ENCODE data around the gene SLC39A8.
"Not testable (repeated sequence)": the region's sequence is repeated elsewhere in the genome, so short reads cannot be mapped to it uniquely, and the experiment has no call there.

The SLC39A8 gene

GRCh38 chr4:102295153-102295862 is 50.0 kb downstream of the SLC39A8 start:
- DNase-seq, result no peak

GRCh38 chr4:102288497-102288896 is 56.8 kb downstream of the SLC39A8 start:
- DNase-seq, result no peak

- DNase-seq, result no peak
These were observed 59.5 kb downstream of the SLC39A8 start for GRCh38 chr4:102285831-102286230.

- no peak for DNase-seq
These were observed 64.0 kb downstream of the SLC39A8 start for GRCh38 chr4:102281171-102281839.

DNA sequence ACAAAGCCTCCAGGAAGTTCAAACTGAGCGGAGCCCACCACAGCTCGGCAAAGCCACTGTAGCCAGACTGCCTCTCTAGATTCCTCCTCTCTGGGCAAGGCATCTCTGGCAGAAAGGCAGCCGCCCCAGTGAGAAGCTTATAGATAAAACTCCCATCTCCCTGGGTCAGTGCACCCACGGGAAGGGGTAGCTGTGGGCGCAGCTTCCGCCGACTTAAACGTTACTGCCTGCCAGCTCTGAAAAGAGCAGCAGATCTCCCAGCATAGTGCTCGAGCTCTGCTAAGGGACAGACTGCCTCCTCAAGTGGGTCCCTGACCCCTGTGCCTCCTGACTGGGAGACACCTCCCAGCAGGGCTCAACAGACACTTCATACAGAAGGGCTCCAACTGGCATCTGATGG is 72.0 kb downstream of the SLC39A8 start:
- DNase-seq, result not testable (repeated sequence)

DNA sequence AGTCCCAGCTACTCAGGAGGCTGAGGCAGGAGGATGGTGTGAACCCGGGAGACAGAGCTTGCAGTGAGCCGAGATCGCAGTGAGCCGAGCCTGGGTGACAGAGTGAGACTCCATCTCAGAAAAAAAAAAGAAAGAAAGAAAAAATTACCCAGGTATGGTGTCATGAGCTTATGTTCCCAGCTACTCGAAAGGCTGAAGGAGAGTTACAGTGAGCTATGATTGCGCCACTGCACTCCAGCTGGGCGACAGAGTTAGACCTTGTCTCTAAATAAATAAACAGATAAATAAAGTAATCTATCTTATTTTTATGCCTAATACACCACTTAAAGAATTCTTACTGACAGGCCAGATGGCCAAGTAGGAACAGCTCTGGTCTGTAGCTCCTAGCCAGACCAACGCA is 73.0 kb downstream of the SLC39A8 start:
- DNase-seq, result no peak

- no peak for DNase-seq
These were observed 76.9 kb downstream of the SLC39A8 start for GRCh38 chr4:102268355-102268754.

- DNase-seq, result no peak
These were observed 82.1 kb downstream of the SLC39A8 start for GRCh38 chr4:102263024-102263787.

- no peak for DNase-seq
These were observed 85.6 kb downstream of the SLC39A8 start for GRCh38 chr4:102259702-102260101.

DNA sequence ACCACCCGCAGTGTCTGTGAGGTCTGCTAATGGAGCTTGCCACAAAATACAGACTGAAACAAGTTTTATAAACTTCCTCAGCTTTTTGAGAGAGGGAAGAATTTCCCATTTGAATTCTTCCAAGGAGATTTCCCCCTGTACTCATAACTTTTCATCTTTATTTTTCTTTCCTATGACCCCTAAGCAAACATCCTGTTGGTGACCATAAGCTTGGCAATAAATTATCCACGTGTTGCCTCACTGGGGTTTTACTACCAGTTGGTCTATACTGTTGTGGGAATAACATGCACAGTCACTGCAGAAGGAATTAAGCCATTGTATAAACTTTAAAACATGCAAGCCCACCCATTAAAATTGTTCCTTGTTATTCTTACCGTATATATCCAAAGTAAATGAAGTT is 86.2 kb downstream of the SLC39A8 start:
- DNase-seq, result no peak

GRCh38 chr4:102256321-102256720 is 89.0 kb downstream of the SLC39A8 start:
- DNase-seq, result no peak

DNA sequence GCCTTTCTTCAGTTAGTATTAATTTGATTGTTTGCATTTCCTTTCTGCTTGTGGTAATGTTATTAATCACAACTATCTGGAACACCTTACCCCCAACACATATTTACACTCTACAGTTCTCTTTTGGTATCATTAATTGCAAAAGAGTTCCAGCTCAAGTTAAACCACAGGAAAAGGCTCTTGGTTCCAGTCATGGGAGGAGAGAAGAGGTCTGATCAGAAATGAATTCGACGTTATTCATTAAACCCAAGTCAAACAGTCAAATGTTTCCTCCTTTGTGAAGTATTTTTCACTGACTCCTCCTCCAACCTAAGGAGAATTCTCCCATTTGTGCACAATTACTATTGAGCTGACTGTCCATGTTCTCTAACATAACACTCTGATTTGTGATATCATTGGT is 91.4 kb downstream of the SLC39A8 start:
- no peak for DNase-seq

- no peak for DNase-seq
These were observed 93.1 kb downstream of the SLC39A8 start for GRCh38 chr4:102252171-102252570.

GRCh38 chr4:102250341-102250740 is 94.9 kb downstream of the SLC39A8 start:
- DNase-seq, result no peak

DNA sequence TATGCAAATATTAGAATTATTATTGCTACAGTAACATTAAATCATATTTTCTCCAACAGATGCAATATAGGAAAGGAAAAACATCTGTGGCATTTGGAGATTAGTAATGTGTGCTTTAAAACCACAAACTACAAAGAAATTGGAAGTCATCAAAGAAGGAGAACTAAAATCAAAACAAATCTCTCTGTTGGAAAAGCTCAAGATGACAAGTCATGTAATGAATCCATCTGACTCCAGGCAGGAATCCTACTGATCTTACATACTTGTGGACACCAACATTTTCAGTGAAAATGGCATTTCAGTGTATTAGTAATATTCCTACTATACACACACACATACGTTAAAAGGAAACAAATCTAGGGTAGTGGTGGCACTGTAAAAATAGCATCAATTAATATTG is 98.2 kb downstream of the SLC39A8 start:
- no peak for DNase-seq

GRCh38 chr4:102246416-102246815 is 98.9 kb downstream of the SLC39A8 start:
- DNase-seq, result no peak

DNA sequence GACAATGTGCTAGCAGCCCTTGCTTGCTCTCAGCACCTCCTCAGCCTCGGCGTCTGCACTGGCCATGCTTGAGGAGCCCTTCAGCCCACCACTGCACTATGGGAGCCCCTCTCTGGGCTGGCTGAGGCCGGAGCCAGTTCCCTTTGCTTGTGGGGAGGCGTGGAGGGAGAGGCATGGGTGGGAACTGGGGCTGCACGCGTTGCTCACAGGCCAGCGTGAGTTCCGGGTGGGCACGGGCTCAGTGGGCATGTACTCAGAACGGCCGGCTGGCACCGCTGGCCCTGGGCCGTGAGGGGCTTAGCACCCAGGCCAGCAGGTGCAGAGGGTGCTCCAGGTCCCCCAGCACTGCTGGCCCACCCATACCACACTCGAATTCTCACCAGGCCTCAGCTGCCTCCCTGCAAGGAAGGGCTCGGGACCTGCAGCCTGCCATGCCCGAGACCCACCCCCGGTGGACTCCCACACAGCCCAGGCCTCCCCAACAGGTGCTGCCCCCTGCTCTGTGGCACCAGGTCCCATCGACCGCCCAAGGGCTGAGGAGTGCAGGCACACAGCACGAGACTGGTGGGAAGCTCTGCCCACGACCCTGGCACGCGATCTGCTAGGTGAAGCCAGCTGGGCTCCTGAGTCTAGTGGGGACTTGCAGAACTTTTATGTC is 100.3 kb downstream of the SLC39A8 start:
- no peak for DNase-seq

DNA sequence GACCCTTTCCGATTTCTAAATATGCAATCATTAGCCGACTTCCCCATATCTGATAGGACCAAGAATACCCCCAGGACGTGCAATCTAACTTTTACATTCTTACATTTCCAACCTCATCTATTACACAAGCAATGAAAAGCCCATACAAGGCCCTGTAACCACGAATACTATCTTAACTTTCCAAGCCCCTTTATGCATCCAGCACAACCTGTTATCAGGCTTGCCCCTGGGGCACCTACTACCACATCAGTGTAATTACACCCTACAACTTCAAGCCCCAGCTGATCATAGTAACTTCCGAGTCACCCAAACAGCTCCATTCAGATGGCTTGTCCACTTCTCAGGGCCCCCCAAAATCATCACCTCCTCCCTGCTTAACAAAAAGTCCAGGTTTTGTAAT is 102.0 kb downstream of the SLC39A8 start:
- DNase-seq, result not testable (repeated sequence)

DNA sequence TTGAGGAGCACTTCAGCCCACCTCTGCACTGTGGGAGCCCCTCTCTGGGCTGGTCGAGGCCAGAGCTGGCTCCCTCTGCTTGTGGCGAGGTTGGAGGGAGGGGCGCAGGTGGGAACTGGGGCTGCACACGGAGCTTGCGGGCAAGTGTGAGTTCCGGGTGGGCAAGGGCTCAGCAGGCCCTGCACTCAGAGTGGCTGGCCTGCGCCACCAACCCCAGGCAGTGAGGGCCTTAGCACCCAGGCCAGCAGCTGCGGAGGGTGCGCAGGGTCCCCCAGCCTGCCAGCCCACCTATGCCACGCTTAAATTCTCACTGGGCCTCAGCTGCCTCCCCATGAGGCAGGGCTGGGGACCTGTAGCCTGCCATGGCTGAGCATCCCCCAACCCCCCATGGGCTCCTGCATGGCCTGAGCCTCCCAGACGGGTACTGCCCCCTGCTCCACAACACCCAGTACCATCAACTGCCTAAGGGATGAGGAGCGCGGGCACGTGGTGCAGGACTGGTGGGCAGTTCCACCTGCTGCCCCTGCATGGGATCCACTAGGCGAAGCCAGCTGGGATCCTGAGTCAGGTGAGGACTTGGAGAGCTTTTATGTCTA is 110.9 kb downstream of the SLC39A8 start:
- no peak for DNase-seq

DNA sequence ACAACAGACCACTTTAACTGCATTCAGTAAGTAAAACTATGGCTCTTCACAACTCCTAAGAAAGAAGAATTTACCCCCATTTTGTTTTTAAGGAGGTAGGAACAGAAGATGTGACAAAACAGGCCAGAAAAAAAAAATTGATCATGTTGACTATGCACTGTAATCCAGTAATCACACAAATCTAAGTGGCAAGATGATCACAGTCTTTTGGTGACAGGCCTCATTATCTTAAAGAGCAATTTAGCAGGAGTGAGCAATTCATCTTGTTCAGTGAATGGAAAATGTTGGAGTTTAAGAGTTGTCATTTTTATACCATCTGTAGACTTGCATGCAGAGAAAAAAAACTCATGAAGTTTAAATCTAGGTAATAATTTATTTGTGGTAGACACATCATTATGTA is 115.1 kb downstream of the SLC39A8 start:
- no peak for DNase-seq

GRCh38 chr4:102227388-102227787 is 117.9 kb downstream of the SLC39A8 start:
- DNase-seq, result no peak

GRCh38 chr4:102223461-102223860 is 121.8 kb downstream of the SLC39A8 start:
- no peak for DNase-seq

DNA sequence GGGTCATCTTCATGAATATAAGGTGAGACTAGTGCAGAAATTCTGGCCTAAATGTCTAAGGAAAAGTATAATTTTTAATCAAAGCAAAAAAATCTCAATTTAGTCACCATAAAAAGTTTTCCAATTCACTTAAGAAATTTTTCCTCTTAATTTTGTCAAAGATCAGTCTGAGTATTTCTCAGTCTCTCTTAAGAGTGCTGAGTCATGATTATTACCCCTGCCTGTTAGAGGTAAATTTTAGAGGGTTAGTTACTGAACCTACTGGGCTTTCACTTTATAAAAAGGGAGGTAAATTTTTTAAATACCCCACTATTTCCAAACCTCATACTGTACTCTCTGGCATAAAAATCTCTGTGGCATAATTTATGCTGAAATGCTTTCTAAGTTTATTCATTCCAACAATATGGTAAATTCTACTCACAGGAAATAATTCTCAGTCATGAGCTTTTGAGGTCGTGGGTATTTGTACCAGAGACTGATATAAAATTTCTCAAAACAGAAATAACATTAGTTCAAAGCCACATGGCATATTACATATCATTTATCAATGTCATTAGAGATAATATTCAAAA is 122.4 kb downstream of the SLC39A8 start:
- DNase-seq, result no peak

Measured in stimulated activated CD4-positive, alpha-beta T cell treated with anti-CD3 and anti-CD28 coated beads, Interleukin-1b, Interleukin-23, amount 100 ng/mL, for 48 hours (primary cell).